Stimulated activated CD8-positive, alpha-beta memory T cell treated with anti-CD3 and anti-CD28 coated beads, Interleukin-7, amount 100 ng/mL, for 48 hours (primary cell): ENCODE measurements around the gene NPY.

Source experiments
- DNase-seq, 2 donors: peaks; one replicate each; pipeline ENCODE4 v3.0.0-alpha.2; 2020; ENCODE audit warnings: low read depth in 1 of 2; ENCODE audit errors: extremely low read depth in 1 of 2

Gene NPY

DNA sequence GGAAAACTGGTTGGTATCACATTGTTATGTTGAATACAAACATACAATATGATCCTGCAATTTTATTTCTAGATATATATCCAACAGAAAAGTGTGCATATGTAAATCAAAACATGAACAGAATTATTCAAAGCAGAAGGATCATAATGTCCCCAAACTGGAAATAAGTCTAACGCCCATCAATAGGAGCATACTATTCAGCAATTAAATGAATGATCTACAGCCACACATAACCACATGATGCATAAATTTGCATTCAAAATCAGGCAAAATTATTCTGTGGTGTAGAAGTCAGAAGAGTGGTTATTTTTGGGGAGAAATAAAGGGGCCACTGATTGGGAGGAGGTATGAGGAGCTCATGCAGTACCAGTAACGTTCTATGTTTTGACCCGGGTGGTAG lies 28.6 kb downstream of the NPY start:
- DNase-seq: no peak

DNA sequence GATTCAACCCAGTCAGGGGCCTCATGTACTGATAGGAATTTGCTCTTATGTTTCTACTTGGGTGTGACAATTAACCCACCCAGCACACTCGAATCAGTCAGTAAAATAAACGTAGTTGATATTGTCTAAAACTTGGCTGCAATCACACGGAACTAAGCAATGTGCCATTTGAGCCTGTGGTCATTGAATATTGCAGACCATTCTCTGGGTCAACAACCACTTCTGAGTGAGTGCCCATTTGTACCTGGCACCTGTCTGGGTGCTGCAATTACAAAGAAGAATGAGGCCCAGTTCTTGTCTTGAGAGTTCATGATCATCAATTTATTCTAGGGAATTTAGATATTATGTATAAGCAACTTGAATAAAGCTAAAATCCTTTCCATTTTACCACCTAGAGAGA lies 29.8 kb downstream of the NPY start:
- DNase-seq: no peak

DNA sequence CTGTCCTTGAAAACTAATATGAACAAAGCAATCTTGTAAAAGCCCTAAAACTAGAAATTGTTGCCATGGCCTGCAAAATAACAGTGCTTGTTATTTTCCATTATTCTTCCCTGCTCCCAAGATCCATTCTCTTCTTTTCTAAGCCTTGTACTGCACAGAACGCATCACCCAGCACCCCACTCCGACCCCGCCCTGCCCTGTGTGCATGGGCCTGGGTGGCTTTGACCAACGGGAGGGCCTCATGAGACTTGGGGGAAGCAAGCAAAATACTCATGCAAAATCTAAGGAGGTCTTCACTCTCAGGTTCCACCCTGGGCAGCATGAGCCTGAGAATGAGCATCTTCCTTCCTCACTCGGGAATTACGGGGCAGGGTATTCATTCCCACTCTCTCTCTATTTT lies 32.4 kb downstream of the NPY start:
- DNase-seq: no peak

DNA sequence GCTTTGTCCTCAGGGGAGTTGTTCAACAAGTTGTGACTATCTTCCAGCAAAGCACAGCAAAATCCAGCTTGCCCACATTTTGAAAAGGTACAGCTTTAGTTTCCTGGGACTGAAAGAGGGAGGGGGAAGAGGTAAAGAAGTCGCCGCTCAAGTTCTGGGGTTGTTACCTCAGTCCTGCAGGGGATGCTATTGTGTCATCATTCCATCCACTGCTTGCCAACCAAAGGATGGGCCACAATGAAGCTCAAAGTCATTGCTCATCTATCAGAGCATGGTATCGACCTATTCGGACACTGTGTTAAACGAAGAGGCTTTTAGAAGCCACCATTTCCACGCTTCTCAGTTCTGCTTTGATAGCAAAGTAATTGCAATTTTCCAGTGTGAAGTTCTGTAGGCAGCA lies 34.3 kb downstream of the NPY start:
- DNase-seq: no peak

DNA sequence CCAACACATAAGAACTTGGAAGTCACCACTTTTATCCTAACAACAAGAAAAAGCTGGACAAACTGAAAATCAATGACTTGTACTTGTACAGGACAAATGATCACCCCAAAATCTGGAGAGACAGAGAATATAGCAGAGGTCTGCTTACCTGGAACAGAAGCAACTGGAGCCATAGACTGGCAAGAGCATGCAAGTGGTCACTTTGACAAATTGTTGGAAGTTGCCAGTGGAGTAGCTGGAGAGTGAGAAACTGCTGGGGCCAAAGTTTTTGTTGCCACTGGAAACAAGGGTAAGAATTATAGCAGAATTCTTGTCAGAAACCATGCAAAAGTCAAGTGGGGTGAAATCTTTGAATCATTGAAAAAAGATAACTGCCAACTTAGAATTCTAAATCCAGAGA lies 35.2 kb downstream of the NPY start:
- no peak for DNase-seq

DNA sequence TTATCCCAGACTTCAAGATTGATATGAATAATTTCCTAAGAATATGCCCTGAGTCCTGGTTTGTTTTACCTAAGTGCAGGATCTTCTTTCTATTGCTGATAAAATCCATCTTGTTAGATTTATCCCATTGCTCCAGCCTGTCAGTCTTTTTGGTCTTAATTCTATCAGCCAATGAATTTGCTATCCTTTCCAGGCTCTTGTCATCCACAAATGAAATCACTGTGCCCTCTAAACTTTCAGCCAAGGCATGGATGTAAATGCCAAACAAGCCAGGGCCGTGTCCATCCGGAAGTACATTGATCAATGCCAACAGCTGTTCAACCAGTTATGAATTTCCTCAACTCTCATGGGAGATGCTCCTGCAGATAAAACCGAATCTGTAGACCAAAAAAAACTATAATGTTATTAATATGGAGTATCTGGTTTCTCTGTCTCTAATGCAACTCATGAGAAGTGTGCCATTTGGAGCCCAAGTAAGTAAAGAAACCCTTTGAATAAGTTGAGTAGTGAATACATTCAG lies 40.0 kb downstream of the NPY start:
- no peak for DNase-seq

DNA sequence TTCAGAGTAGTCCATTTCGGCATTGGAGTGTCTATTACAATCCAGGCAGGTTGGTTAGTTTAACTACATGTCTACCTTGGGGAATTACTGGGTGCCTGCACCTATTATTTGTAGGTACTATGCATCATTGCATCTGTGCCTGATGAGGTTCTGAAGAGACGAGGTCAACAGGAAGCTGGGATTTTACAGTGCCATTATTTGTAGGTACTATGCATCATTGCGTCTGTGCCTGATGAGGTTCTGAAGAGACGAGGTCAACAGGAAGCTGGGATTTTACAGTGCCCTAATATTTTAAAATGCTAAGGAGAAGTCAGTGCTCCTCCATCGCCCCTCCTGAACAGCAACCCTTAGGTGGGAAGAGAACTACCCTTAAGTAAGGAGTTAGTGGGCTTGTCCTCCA lies 41.7 kb downstream of the NPY start:
- no peak for DNase-seq

DNA sequence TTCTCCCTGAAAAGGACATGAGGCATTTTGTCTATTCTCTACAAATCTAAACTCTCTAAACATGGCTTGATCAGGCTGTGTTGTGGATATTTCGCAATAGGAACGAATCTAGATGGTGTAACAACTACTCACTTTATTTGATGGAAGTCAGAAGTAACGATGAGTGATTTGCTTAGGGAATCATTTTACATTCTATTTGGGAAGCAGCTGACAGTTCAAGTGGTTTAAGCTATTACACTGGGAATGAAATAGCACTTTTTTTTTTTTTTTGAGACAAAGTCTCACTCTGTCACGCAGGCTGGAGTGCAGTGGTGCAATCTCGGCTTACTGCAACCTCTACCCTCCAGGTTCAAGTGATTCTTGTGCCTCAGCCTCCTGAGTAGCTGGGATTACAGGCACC lies 44.1 kb downstream of the NPY start:
- DNase-seq: no peak

DNA sequence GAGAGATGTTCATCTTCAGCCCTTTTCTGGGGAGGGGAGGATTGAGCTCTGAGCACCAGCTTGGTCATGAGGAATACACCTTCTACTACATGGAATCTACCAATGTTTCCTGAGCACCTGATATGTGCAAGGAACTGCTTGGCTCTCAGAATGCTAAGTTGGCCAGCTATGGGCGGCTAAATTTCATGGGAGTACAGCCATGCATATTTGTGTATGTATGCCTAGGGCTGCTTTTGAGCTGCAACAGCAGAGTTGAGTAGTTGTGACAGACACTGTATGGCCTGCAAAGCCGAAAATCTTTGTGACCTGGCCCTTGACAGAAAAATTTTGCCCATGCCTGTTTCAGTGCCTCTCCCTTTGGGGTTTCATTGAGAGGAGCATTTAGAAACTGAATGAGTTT lies 44.9 kb downstream of the NPY start:
- DNase-seq: no peak

DNA sequence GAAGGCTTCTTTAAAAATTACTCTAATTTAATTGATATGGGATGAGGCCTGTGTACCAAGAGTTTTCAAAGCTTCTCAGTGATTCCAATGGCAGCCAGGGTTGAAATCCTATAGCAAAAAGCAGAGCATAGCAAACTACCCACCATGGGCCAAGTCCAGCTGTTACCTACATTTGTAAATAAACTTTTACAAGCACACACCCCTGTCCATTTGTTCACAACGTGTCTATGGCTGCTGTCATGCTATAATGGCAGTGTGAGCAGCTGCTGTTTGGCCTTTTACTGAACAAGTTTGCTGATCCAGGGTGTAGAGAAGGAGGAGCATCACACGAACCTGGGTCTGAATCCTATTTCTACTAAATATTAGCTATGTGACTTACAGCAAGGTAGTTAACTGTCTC lies 50.0 kb downstream of the NPY start:
- no peak for DNase-seq

DNA sequence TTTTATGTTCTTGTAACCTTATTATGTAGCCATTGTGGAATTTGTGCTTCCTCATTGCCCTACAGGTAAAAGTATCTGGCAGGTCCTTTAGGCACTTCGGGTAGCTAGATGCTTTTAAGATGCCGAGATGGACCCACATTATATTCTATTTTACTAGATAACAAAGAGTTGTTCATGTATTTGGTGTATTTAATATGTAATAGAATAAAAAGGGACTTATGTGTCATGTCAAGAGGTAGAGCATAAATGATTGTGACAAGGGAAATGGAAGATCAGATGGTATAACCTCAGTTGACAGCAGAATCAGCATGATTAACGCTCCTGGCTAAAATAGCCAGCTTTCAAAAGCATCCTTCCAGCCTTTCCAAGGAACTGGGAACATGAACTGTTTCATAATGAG lies 50.6 kb downstream of the NPY start:
- DNase-seq: no peak

DNA sequence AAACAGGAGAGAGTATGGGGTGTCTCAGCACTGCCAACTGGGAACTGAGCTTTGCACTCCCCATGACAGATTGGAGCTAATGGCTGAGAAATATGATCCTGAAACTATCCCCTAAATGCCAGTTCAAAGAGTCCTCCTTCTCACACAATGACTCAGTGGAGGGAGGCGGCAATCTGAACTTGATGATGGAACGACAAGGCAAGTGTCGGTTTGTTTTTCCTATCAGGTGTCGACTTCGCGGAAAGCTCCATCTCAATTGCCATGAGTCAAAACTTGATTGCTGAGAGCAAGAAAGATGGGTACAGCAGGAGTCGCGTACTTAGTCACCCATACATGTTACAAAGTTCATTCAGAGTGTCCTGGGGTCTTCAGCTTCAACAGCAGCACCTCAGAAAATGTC lies 52.5 kb downstream of the NPY start:
- peak in 1 of 2 donors; percentile 14 for DNase-seq

DNA sequence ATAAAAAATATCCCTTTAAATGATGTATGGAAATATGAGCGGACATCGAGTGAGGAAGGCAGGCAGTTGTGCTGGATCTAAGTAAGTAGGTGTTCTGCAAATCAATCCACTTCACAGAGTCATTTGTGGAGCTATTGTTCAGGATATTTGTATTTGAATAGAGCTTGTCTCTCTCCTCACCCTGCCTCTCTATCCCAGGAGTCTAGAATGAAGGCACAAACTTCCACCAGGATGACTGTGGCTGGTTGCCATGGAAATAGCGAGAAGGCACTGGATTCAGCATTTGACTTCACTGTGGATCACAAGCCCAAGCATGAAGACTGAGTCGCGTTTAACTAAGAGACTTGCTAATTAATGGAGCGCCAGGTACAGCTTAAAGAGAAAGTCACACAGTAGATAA lies 53.2 kb downstream of the NPY start:
- DNase-seq: no peak

DNA sequence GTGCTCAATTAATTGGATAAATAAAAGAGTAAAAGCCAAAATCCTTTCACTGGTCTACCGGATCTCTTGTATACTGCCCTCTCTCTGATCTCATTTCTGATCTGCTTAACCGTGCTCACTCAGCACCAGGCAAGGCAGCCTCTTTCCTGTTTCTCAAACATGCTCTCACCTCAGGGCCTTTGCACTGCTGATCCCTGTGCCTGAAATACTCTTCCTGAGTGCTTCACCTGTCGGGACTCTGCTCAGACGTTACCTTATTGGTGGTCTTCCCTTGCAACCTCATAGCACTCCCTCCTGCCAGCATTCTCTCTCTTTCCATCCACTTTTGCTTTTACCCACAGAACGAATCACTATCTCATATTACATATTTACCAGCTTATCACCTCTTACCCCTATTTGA lies 55.6 kb downstream of the NPY start:
- no peak for DNase-seq

DNA sequence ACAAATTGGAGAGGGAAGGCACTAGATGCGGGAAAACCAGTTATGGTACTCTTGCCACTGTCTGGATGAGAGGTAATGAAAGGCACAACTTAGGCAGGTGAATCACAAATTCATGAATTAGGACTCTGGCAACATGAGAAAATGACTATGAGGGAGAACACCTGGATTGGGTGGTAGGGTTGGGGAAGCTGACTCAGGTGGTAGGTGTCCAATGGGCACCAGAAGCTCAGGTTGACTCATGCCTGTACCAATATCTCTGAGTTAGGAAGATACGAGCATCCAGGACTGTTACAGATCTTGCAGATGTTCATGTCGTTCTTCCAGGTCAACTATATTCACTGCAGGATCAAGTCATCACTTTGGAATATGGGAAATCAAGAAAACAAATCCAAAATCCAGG lies 56.7 kb downstream of the NPY start:
- no peak for DNase-seq
